Neural cell (in vitro differentiated cells): ENCODE results near the gene UBASH3B. TPM values are rescaled to one million over a fixed set of nuclear protein-coding genes. Genes with fewer than 3 reads are reported as not detected.
A peak's percentile ranks its signal among the peaks of the same experiment; 100 is the strongest.
"Not testable (repeated sequence)": the region's sequence is repeated elsewhere in the genome, so short reads cannot be mapped to it uniquely, and the experiment has no call there.

Experiments used
- H2AFZ ChIP-seq: fragments of 200-600, 300-800 bp; sonication (generic), shearing (Covaris generic); 2 replicates; pipeline ENCODE4 v1.6.0; 2014; ENCODE audit warnings: low read depth, mild to moderate bottlenecking, antibody characterized with exemption, low read length, moderate library complexity
- H3F3A ChIP-seq: fragments of 200-600 bp; shearing (Covaris generic); 2 replicates; pipeline ENCODE4 v1.6.1; 2016; ENCODE audit warnings: mild to moderate bottlenecking, moderate library complexity, mixed read lengths, antibody characterized with exemption, low read length; ENCODE audit not compliant: insufficient read depth, poor library complexity, severe bottlenecking
- H3K27ac ChIP-seq: fragments of 200-600, 300-800 bp; sonication (generic), shearing (Covaris generic); 2 replicates; pipeline ENCODE4 v1.5.1; 2014; ENCODE audit warnings: mild to moderate bottlenecking, low read length, moderate library complexity
- H3K27me3 ChIP-seq: fragments of 300-800, 200-600 bp; sonication (generic), shearing (Covaris generic); 2 replicates; pipeline ENCODE4 v1.6.0; 2014; ENCODE audit warnings: mild to moderate bottlenecking, low read depth, low read length, moderate library complexity; ENCODE audit not compliant: insufficient read depth
- H3K36me3 ChIP-seq: fragments of 300-800, 200-600 bp; sonication (generic), shearing (Covaris generic); 2 replicates; pipeline ENCODE4 v1.5.1; 2014; ENCODE audit warnings: mild to moderate bottlenecking, antibody characterized with exemption, low read length, moderate library complexity; ENCODE audit not compliant: insufficient read depth
- H3K4me2 ChIP-seq: fragments of 300-800, 200-600 bp; sonication (generic), shearing (Covaris generic); 2 replicates; pipeline ENCODE4 v1.6.0; 2014; ENCODE audit warnings: mild to moderate bottlenecking, low read length
- H3K4me3 ChIP-seq: fragments of 300-800, 200-600 bp; sonication (generic), shearing (Covaris generic); 2 replicates; pipeline ENCODE4 v1.5.1; 2014; ENCODE audit warnings: mild to moderate bottlenecking, low read length, moderate library complexity
- H3K79me2 ChIP-seq: fragments of 200-600 bp; shearing (Covaris generic); replicated peaks from 2 replicates; pipeline ENCODE4 v1.6.0; 2014; ENCODE audit warnings: mild to moderate bottlenecking, low read length, moderate library complexity; ENCODE audit not compliant: insufficient read depth
- H3K9ac ChIP-seq: fragments of 300-800, 200-600 bp; sonication (generic), shearing (Covaris generic); 2 replicates; pipeline ENCODE4 v1.6.1; 2016; ENCODE audit warnings: mild to moderate bottlenecking, low read length, mixed read lengths
- H3K9me2 ChIP-seq: fragments of 200-600 bp; shearing (Covaris generic); 2 replicates; pipeline ENCODE4 v1.6.1; 2016; ENCODE audit warnings: mild to moderate bottlenecking, low read length, mixed read lengths; ENCODE audit not compliant: insufficient read depth
- H3K9me3 ChIP-seq: fragments of 200-600, 300-800 bp; sonication (generic), shearing (Covaris generic); 2 replicates; pipeline ENCODE4 v1.6.1; 2016; ENCODE audit warnings: mild to moderate bottlenecking, mixed run types, low read length, moderate library complexity, mixed read lengths
- H4K20me1 ChIP-seq: fragments of 200-600 bp; shearing (Covaris generic); 2 replicates; pipeline ENCODE4 v1.6.1; 2016; ENCODE audit warnings: mild to moderate bottlenecking, mixed run types; ENCODE audit not compliant: insufficient read depth
- EP300 ChIP-seq: fragments of 450-650 bp; conservative IDR thresholded peaks from 2 replicates; pipeline ENCODE4 v1.6.1; 2014; ENCODE audit warnings: antibody characterized with exemption, mild to moderate bottlenecking, moderate library complexity; ENCODE audit not compliant: poor library complexity, severe bottlenecking
- EZH2 ChIP-seq: fragments of 200-600, 300-800 bp; shearing (Covaris generic), sonication (generic); IDR thresholded peaks from 2 replicates; pipeline ENCODE4 v1.6.1; 2014; ENCODE audit warnings: antibody characterized with exemption, low read length, borderline replicate concordance, mild to moderate bottlenecking; ENCODE audit not compliant: insufficient read depth, poor library complexity, severe bottlenecking
- MXI1 ChIP-seq: fragments of 450-650 bp; conservative IDR thresholded peaks from 2 replicates; pipeline ENCODE4 v1.6.1; 2014; ENCODE audit warnings: antibody characterized with exemption, mild to moderate bottlenecking; ENCODE audit not compliant: poor library complexity, severe bottlenecking
- POLR2AphosphoS5 ChIP-seq: IDR thresholded peaks from 2 replicates; pipeline ENCODE4 v1.6.1; 2012
- RAD21 ChIP-seq: fragments of 450-650 bp; conservative IDR thresholded peaks from 2 replicates; pipeline ENCODE4 v1.6.1; 2014; ENCODE audit warnings: antibody characterized with exemption, mild to moderate bottlenecking, moderate library complexity
- SMC3 ChIP-seq: fragments of 450-650 bp; conservative IDR thresholded peaks from 2 replicates; pipeline ENCODE4 v1.6.1; 2014; ENCODE audit warnings: antibody characterized with exemption, mild to moderate bottlenecking, moderate library complexity; ENCODE audit not compliant: poor library complexity
- TAF1 ChIP-seq: IDR thresholded peaks from 2 replicates; pipeline ENCODE4 v1.6.1; 2012; ENCODE audit warnings: low read depth
- polyA plus RNA-seq: library from polyadenylated mRNA; depleted of rRNA; stranded (reverse); fragments of >200 nt; gene quantifications from 2 replicates; pipeline ENCODE4 v1.2.3, GENCODE V29; 2014
- TF ChIP-seq, protein P1 (sequence below): IDR thresholded peaks from 2 replicates; pipeline ENCODE4 v1.6.1; 2012; ENCODE audit warnings: borderline replicate concordance
- TF ChIP-seq, protein P2 (sequence below): fragments of 450-650 bp; IDR thresholded peaks from 2 replicates; pipeline ENCODE4 v1.5.1; 2014; ENCODE audit warnings: antibody characterized with exemption, mild to moderate bottlenecking, moderate library complexity; ENCODE audit not compliant: poor library complexity, severe bottlenecking

The UBASH3B gene
- polyA plus RNA-seq, 1 donor from 2014 or later: 4.2 TPM

DNA sequence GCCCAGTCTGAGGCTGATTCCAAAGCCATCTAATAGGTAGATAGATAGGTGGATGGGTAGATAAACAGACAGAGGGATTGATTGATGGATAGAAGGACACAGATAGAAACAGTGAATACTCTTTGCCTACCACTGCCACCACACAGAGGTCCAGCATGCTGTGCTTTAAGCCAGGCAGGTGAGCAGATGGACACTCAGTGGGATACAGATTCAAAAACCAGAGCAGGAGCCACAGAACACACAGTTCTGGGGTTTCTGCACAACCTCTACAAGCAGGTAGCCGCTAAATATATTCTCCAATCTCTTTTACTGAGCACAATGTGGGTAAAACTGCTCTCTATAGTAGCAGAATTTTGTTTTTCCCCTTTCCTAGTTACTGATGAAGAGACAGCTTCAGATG is 206.6 kb downstream of the UBASH3B start:
- H3K4me2 ChIP-seq: no peak overlapping the region
- TF ChIP-seq RAD21 (no peak), EP300 (no peak), TAF1 (no peak), MXI1 (no peak), EZH2 (no peak), SMC3 (no peak), POLR2AphosphoS5 (no peak)
- TF ChIP-seq, protein P1, sequence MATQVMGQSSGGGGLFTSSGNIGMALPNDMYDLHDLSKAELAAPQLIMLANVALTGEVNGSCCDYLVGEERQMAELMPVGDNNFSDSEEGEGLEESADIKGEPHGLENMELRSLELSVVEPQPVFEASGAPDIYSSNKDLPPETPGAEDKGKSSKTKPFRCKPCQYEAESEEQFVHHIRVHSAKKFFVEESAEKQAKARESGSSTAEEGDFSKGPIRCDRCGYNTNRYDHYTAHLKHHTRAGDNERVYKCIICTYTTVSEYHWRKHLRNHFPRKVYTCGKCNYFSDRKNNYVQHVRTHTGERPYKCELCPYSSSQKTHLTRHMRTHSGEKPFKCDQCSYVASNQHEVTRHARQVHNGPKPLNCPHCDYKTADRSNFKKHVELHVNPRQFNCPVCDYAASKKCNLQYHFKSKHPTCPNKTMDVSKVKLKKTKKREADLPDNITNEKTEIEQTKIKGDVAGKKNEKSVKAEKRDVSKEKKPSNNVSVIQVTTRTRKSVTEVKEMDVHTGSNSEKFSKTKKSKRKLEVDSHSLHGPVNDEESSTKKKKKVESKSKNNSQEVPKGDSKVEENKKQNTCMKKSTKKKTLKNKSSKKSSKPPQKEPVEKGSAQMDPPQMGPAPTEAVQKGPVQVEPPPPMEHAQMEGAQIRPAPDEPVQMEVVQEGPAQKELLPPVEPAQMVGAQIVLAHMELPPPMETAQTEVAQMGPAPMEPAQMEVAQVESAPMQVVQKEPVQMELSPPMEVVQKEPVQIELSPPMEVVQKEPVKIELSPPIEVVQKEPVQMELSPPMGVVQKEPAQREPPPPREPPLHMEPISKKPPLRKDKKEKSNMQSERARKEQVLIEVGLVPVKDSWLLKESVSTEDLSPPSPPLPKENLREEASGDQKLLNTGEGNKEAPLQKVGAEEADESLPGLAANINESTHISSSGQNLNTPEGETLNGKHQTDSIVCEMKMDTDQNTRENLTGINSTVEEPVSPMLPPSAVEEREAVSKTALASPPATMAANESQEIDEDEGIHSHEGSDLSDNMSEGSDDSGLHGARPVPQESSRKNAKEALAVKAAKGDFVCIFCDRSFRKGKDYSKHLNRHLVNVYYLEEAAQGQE: no peak
- TF ChIP-seq, protein P2, sequence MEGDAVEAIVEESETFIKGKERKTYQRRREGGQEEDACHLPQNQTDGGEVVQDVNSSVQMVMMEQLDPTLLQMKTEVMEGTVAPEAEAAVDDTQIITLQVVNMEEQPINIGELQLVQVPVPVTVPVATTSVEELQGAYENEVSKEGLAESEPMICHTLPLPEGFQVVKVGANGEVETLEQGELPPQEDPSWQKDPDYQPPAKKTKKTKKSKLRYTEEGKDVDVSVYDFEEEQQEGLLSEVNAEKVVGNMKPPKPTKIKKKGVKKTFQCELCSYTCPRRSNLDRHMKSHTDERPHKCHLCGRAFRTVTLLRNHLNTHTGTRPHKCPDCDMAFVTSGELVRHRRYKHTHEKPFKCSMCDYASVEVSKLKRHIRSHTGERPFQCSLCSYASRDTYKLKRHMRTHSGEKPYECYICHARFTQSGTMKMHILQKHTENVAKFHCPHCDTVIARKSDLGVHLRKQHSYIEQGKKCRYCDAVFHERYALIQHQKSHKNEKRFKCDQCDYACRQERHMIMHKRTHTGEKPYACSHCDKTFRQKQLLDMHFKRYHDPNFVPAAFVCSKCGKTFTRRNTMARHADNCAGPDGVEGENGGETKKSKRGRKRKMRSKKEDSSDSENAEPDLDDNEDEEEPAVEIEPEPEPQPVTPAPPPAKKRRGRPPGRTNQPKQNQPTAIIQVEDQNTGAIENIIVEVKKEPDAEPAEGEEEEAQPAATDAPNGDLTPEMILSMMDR: no peak
- no peak overlapping the region for H3K27ac ChIP-seq
- H3K9me3 ChIP-seq: no peaks in the 10 kb centered on the region
- H2AFZ ChIP-seq: no peak overlapping the region
- H3K4me3 ChIP-seq: no peak overlapping the region
- no peaks in the 10 kb centered on the region for H4K20me1 ChIP-seq
- no peaks in the 10 kb centered on the region for H3K9me2 ChIP-seq
- no peaks in the 10 kb centered on the region for H3K79me2 ChIP-seq
- H3K9ac ChIP-seq: no peak overlapping the region
- H3F3A ChIP-seq: no peaks in the 10 kb centered on the region
- H3K36me3 ChIP-seq: no peaks in the 10 kb centered on the region
- H3K27me3 ChIP-seq: no peaks in the 10 kb centered on the region

DNA sequence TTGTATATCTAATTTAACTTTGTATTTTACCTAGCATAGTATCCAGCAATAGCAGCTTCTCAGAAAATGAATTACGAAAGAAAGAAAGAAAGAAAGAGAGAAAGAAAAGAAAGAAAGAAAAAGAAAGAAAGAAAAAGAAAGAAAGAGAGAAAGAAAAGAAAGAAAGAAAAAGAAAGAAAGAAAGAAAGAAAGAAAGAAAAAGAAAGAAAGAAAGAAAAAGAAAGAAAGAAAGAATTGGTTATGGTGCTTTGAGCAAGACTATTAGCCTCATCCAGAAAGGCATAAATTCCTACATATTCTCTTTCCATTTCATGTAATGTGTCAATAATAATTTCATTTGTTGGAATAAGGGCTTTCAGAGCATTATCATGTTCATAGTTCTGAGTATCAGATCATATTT is 207.6 kb downstream of the UBASH3B start:
- H3F3A ChIP-seq, H3K79me2 ChIP-seq, H3K36me3 ChIP-seq, H3K9ac ChIP-seq, H3K27ac ChIP-seq, H3K27me3 ChIP-seq, H3K9me2 ChIP-seq, H3K4me2 ChIP-seq, H2AFZ ChIP-seq, H3K9me3 ChIP-seq, H3K4me3 ChIP-seq, H4K20me1 ChIP-seq: not testable (repeated sequence)

- Histone ChIP-seq H2AFZ (no peak overlapping the region), H3F3A (no peaks in the 10 kb centered on the region), H3K79me2 (no peaks in the 10 kb centered on the region), H3K36me3 (no peaks in the 10 kb centered on the region), H3K27ac (no peak overlapping the region), H3K9ac (no peak overlapping the region), H3K9me3 (no peaks in the 10 kb centered on the region), H3K4me3 (no peak overlapping the region), H3K9me2 (no peaks in the 10 kb centered on the region), H4K20me1 (no peaks in the 10 kb centered on the region), H3K4me2 (no peak overlapping the region), H3K27me3 (no peaks in the 10 kb centered on the region)
- TF ChIP-seq, protein P2: peak; percentile 87
- no peak for TF ChIP-seq POLR2AphosphoS5
- TF ChIP-seq RAD21: peak; percentile 84
- TF ChIP-seq SMC3: peak; percentile 91
- no peak for TF ChIP-seq MXI1
These were observed 208.3 kb downstream of the UBASH3B start for GRCh38 chr11:122863704-122864326.
